ENCODE data around the gene HOXB6. TPM values are rescaled to one million over a fixed set of nuclear protein-coding genes. Genes with fewer than 3 reads are reported as not detected.

The HOXB6 gene
- total and polyA plus RNA-seq, 3 experiments from 2014 or later, result 0.22 to 0.37 TPM; not detected in 1

- Mint-ChIP-seq H3K36me3 (peaks cover 0 to 2% (median 0%) of the 10 kb centered on the region in 3 donors), H3K9me3 (peaks cover 0 to 4% (median 0%) of the 10 kb centered on the region in 5 donors), H3K4me3 (peak overlapping the region in 2 of 7 donors; percentile 12 to 60), H3K27me3 (peaks cover 82 to 89% of the 10 kb centered on the region in 2 donors), H3K27ac (peak overlapping the region in 1 of 8 donors; percentile 57), H3K4me1 (peaks cover 41 to 59% (median 55%) of the 10 kb centered on the region in 3 donors)
- Histone ChIP-seq H3K4me3 (ENCODE audit: low read length) (no peak overlapping the region), H3K36me3 (ENCODE audit: insufficient read depth, low read length) (no peaks in the 10 kb centered on the region), H3K27ac (ENCODE audit: low read depth, low read length) (no peak overlapping the region), H3K27me3 (ENCODE audit: insufficient read depth, low read length, poor library complexity, severe bottlenecking) (peaks cover 80% of the 10 kb centered on the region), H3K4me1 (ENCODE audit: insufficient read depth, low read length) (peaks cover 44% of the 10 kb centered on the region), H3K9me3 (ENCODE audit: low read length) (no peaks in the 10 kb centered on the region)
- no peak for DNase-seq
- CTCF ChIA-PET, result interaction anchor here (1.3 to 2.2 kb wide), 8 partner anchors 19 to 592 kb away, joined by 4 to 18 read pairs (median 7); partner anchors contain the start of gene HOXB5
- POLR2A ChIA-PET, result no interaction called here
These were observed 12.1 kb upstream of the HOXB6 start for GRCh38 chr17:48616717-48617470.

GRCh38 chr17:48615963-48616716, 11.4 kb upstream of the HOXB6 start:
- Histone ChIP-seq H3K4me3 (ENCODE audit: low read length) (no peak overlapping the region), H3K4me1 (ENCODE audit: insufficient read depth, low read length) (peaks cover 49% of the 10 kb centered on the region), H3K27me3 (ENCODE audit: insufficient read depth, low read length, poor library complexity, severe bottlenecking) (peaks cover 82% of the 10 kb centered on the region), H3K36me3 (ENCODE audit: insufficient read depth, low read length) (no peaks in the 10 kb centered on the region), H3K27ac (ENCODE audit: low read depth, low read length) (no peak overlapping the region), H3K9me3 (ENCODE audit: low read length) (no peaks in the 10 kb centered on the region)
- Mint-ChIP-seq H3K4me3 (peak overlapping the region in 3 of 7 donors; percentile 21 to 60 (median 45)), H3K9me3 (peaks cover 0 to 4% (median 0%) of the 10 kb centered on the region in 5 donors), H3K36me3 (peaks cover 0 to 2% (median 0%) of the 10 kb centered on the region in 3 donors), H3K4me1 (peaks cover 47 to 66% (median 63%) of the 10 kb centered on the region in 3 donors), H3K27me3 (peaks cover 85 to 88% of the 10 kb centered on the region in 2 donors), H3K27ac (peak overlapping the region in 3 of 8 donors; percentile 34 to 57 (median 57))
- ChIA-PET POLR2A (interaction anchor here (0.8 kb wide), 1 partner anchor 29 kb away, joined by 3 read pairs; no protein-coding TSS in a partner anchor), CTCF (interaction anchor here (1.0 to 1.4 kb wide), 3 partner anchors 16 to 264 kb away, joined by 3 to 4 read pairs (median 3); no protein-coding TSS in a partner anchor)
- no peak for DNase-seq

GRCh38 chr17:48615047-48615962, 10.5 kb upstream of the HOXB6 start, which contains the start of gene HOXB8:
HOXB8 (minus strand) TSS chr17:48615292; CDS start chr17:48614704, 588 bp downstream.
- peaks cover 51 to 75% (median 68%) of the 10 kb centered on the region in 3 donors for H3K4me1 Mint-ChIP-seq
- Histone ChIP-seq H3K9me3 (ENCODE audit: low read length) (no peaks in the 10 kb centered on the region), H3K27me3 (ENCODE audit: insufficient read depth, low read length, poor library complexity, severe bottlenecking) (peaks cover 82% of the 10 kb centered on the region), H3K36me3 (ENCODE audit: insufficient read depth, low read length) (no peaks in the 10 kb centered on the region), H3K4me1 (ENCODE audit: insufficient read depth, low read length) (peaks cover 57% of the 10 kb centered on the region), H3K4me3 (ENCODE audit: low read length) (no peak within 1 kb of the TSS), H3K27ac (ENCODE audit: low read depth, low read length) (no peak within 1 kb of the TSS)
- no peak for DNase-seq
- peak within 1 kb of the TSS; percentile 19 to 88 (median 76) for H3K4me3 Mint-ChIP-seq
- ChIA-PET CTCF (interaction anchor here (1.0 to 1.4 kb wide), 3 partner anchors 17 to 264 kb away, joined by 3 to 4 read pairs (median 3); no protein-coding TSS in a partner anchor), POLR2A (interaction anchor here (0.5 to 0.8 kb wide), 2 partner anchors 28 to 73 kb away, joined by 3 read pairs; no protein-coding TSS in a partner anchor)
- peaks cover 82 to 85% of the 10 kb centered on the region in 2 donors for H3K27me3 Mint-ChIP-seq
- peaks cover 0 to 6% (median 2%) of the 10 kb centered on the region in 3 donors for H3K36me3 Mint-ChIP-seq
- peak within 1 kb of the TSS in 3 of 8 donors; percentile 43 to 57 (median 57) for H3K27ac Mint-ChIP-seq
- peaks cover 0 to 4% (median 0%) of the 10 kb centered on the region in 5 donors for H3K9me3 Mint-ChIP-seq

- Mint-ChIP-seq H3K27me3 (peaks cover 78 to 84% of the 10 kb centered on the region in 2 donors), H3K36me3 (peaks cover 0 to 6% (median 2%) of the 10 kb centered on the region in 3 donors), H3K4me1 (peaks cover 49 to 74% (median 65%) of the 10 kb centered on the region in 3 donors), H3K9me3 (peaks cover 0 to 4% (median 0%) of the 10 kb centered on the region in 5 donors), H3K27ac (peak overlapping the region in 2 of 8 donors; percentile 43 to 51), H3K4me3 (peak overlapping the region; percentile 43 to 88 (median 76))
- ChIA-PET POLR2A (interaction anchor here (0.5 kb wide), 2 partner anchors 10 to 1433 kb away, joined by 3 to 9 read pairs; no protein-coding TSS in a partner anchor), CTCF (interaction anchor here (1.2 to 2.4 kb wide), 4 partner anchors 10 to 307 kb away, joined by 3 to 25 read pairs (median 4); partner anchors contain the start of gene HOXB9)
- peaks cover 63% of the 10 kb centered on the region for H3K4me1 ChIP-seq (ENCODE audit: insufficient read depth, low read length)
- H3K4me3 ChIP-seq (ENCODE audit: low read length), result no peak overlapping the region
- H3K9me3 ChIP-seq (ENCODE audit: low read length), result no peaks in the 10 kb centered on the region
- no peaks in the 10 kb centered on the region for H3K36me3 ChIP-seq (ENCODE audit: insufficient read depth, low read length)
- peak in 1 of 5 donors; percentile 30 for DNase-seq
- H3K27me3 ChIP-seq (ENCODE audit: insufficient read depth, low read length, poor library complexity, severe bottlenecking), result peaks cover 80% of the 10 kb centered on the region
- H3K27ac ChIP-seq (ENCODE audit: low read depth, low read length), result no peak overlapping the region
These were observed 9.3 kb upstream of the HOXB6 start for GRCh38 chr17:48613862-48614694.

GRCh38 chr17:48612854-48613691, 8.3 kb upstream of the HOXB6 start:
- H3K4me1 Mint-ChIP-seq, result peaks cover 40 to 65% (median 55%) of the 10 kb centered on the region in 3 donors
- H3K4me3 Mint-ChIP-seq, result peak overlapping the region; percentile 81 to 91 (median 88)
- H3K9me3 ChIP-seq (ENCODE audit: low read length), result no peaks in the 10 kb centered on the region
- H3K36me3 Mint-ChIP-seq, result peaks cover 0 to 6% (median 2%) of the 10 kb centered on the region in 3 donors
- H3K9me3 Mint-ChIP-seq, result peaks cover 0 to 4% (median 0%) of the 10 kb centered on the region in 5 donors
- ChIA-PET CTCF (interaction anchor here (0.7 to 2.4 kb wide), 12 partner anchors 11 to 533 kb away, joined by 3 to 25 read pairs (median 3); partner anchors contain the start of gene HOXB9), POLR2A (interaction anchor here (0.5 to 0.7 kb wide), 4 partner anchors 12 to 226 kb away, joined by 3 read pairs; no protein-coding TSS in a partner anchor)
- H3K36me3 ChIP-seq (ENCODE audit: insufficient read depth, low read length), result no peaks in the 10 kb centered on the region
- H3K27ac ChIP-seq (ENCODE audit: low read depth, low read length), result no peak overlapping the region
- peak overlapping the region; percentile 62 for H3K4me3 ChIP-seq (ENCODE audit: low read length)
- H3K27ac Mint-ChIP-seq, result peak overlapping the region in 3 of 8 donors; percentile 3 to 51 (median 43)
- H3K27me3 Mint-ChIP-seq, result peaks cover 77 to 82% of the 10 kb centered on the region in 2 donors
- peaks cover 53% of the 10 kb centered on the region for H3K4me1 ChIP-seq (ENCODE audit: insufficient read depth, low read length)
- DNase-seq, result peak in 4 of 5 donors; percentile 46 to 67 (median 50)
- peaks cover 70% of the 10 kb centered on the region for H3K27me3 ChIP-seq (ENCODE audit: insufficient read depth, low read length, poor library complexity, severe bottlenecking)

GRCh38 chr17:48612456-48612853, 7.7 kb upstream of the HOXB6 start:
- POLR2A ChIA-PET, result interaction anchor here (0.7 kb wide), 3 partner anchors 11 to 35 kb away, joined by 3 read pairs; no protein-coding TSS in a partner anchor
- H3K36me3 ChIP-seq (ENCODE audit: insufficient read depth, low read length), result no peaks in the 10 kb centered on the region
- Mint-ChIP-seq H3K36me3 (peaks cover 0 to 6% (median 2%) of the 10 kb centered on the region in 3 donors), H3K4me1 (peaks cover 38 to 62% (median 53%) of the 10 kb centered on the region in 3 donors), H3K27ac (peak overlapping the region in 4 of 8 donors; percentile 3 to 72 (median 34)), H3K4me3 (peak overlapping the region; percentile 80 to 91 (median 86)), H3K27me3 (peaks cover 75 to 83% of the 10 kb centered on the region in 2 donors), H3K9me3 (peaks cover 0 to 4% (median 0%) of the 10 kb centered on the region in 5 donors)
- peaks cover 48% of the 10 kb centered on the region for H3K4me1 ChIP-seq (ENCODE audit: insufficient read depth, low read length)
- H3K27ac ChIP-seq (ENCODE audit: low read depth, low read length), result no peak overlapping the region
- H3K9me3 ChIP-seq (ENCODE audit: low read length), result no peaks in the 10 kb centered on the region
- CTCF ChIA-PET, result interaction anchor here (0.7 to 2.4 kb wide), 12 partner anchors 11 to 532 kb away, joined by 3 to 25 read pairs (median 3); partner anchors contain the start of gene HOXB9
- peaks cover 64% of the 10 kb centered on the region for H3K27me3 ChIP-seq (ENCODE audit: insufficient read depth, low read length, poor library complexity, severe bottlenecking)
- peak overlapping the region; percentile 62 for H3K4me3 ChIP-seq (ENCODE audit: low read length)
- DNase-seq, result no peak
